ENCODE measurements around the gene TXNDC11. TPM values are rescaled to one million over a fixed set of nuclear protein-coding genes. Genes with fewer than 3 reads are reported as not detected.
A peak's percentile ranks its signal among the peaks of the same experiment; 100 is the strongest.

TXNDC11 gene
- polyA plus RNA-seq, 1 experiment: 35.8 TPM

- DNase-seq (ENCODE audit: low read depth, low spot score): peak; percentile 85
- H3K4me3 ChIP-seq (ENCODE audit: low read depth, low read length): no peak overlapping the region; the same call in 1 of the 2 replicates
- no peaks in the 10 kb centered on the region for H3K27me3 ChIP-seq (ENCODE audit: control insufficient read depth, insufficient read depth, low read length)
- H3K9me3 ChIP-seq (ENCODE audit: control insufficient read depth, insufficient read depth, low read length): no peaks in the 10 kb centered on the region; the same call in 1 of the 2 replicates
- peak overlapping the region; percentile 96 for H3K27ac ChIP-seq (ENCODE audit: low read depth, low read length)
- POLR2A ChIA-PET: interaction anchor here (0.5 to 5.2 kb wide), 7 partner anchors 8 to 554 kb away, joined by 3 to 30 read pairs (median 5); partner anchors contain the start of genes LITAF and TXNDC11
- TF ChIP-seq CTCF (IDR thresholded peaks at IDR 0.05; ENCODE audit: low read depth, low read length): no peak
- CTCF ChIA-PET: no interaction called here
Observed at GRCh38 chr16:11632455-11632939, 110.2 kb downstream of the TXNDC11 start.

- no peak for TF ChIP-seq CTCF (IDR thresholded peaks at IDR 0.05; ENCODE audit: low read depth, low read length)
Observed at GRCh38 chr16:11631214-11631613, 111.4 kb downstream of the TXNDC11 start.

GRCh38 chr16:11630768-11631056 lies 111.9 kb downstream of the TXNDC11 start:
- H3K27ac ChIP-seq (ENCODE audit: low read depth, low read length): no peak overlapping the region
- no peak for DNase-seq (ENCODE audit: low read depth, low spot score)
- POLR2A ChIA-PET: interaction anchor here (1.2 to 5.2 kb wide), 2 partner anchors 10 to 39 kb away, joined by 4 to 30 read pairs; no protein-coding TSS in a partner anchor
- H3K9me3 ChIP-seq (ENCODE audit: control insufficient read depth, insufficient read depth, low read length): no peaks in the 10 kb centered on the region; the same call in 1 of the 2 replicates
- CTCF ChIA-PET: no interaction called here
- no peak for TF ChIP-seq CTCF (IDR thresholded peaks at IDR 0.05; ENCODE audit: low read depth, low read length)
- H3K27me3 ChIP-seq (ENCODE audit: control insufficient read depth, insufficient read depth, low read length): no peaks in the 10 kb centered on the region
- no peak overlapping the region for H3K4me3 ChIP-seq (ENCODE audit: low read depth, low read length)

More at GRCh38 chr16:11631214-11631613, 111.4 kb downstream of the TXNDC11 start:
- ChIA-PET POLR2A (interaction anchor here (5.2 kb wide), 1 partner anchor 9 kb away, joined by 30 read pairs; no protein-coding TSS in a partner anchor), CTCF (interaction anchor here (0.7 kb wide), 2 partner anchors 8 to 668 kb away, joined by 3 read pairs; no protein-coding TSS in a partner anchor)
- Histone ChIP-seq H3K9me3 (ENCODE audit: control insufficient read depth, insufficient read depth, low read length) (no peaks in the 10 kb centered on the region; the same call in 1 of the 2 replicates), H3K4me3 (ENCODE audit: low read depth, low read length) (no peak overlapping the region), H3K27me3 (ENCODE audit: control insufficient read depth, insufficient read depth, low read length) (no peaks in the 10 kb centered on the region), H3K27ac (ENCODE audit: low read depth, low read length) (no peak overlapping the region)
- DNase-seq (ENCODE audit: low read depth, low spot score): no peak

GRCh38 chr16:11630046-11630767 lies 112.5 kb downstream of the TXNDC11 start:
- TF ChIP-seq CTCF (IDR thresholded peaks at IDR 0.05; ENCODE audit: low read depth, low read length): no peak
- no peaks in the 10 kb centered on the region for H3K27me3 ChIP-seq (ENCODE audit: control insufficient read depth, insufficient read depth, low read length)
- no peaks in the 10 kb centered on the region; the same call in 1 of the 2 replicates for H3K9me3 ChIP-seq (ENCODE audit: control insufficient read depth, insufficient read depth, low read length)
- CTCF ChIA-PET: interaction anchor here (0.7 to 0.9 kb wide), 3 partner anchors 98 to 234 kb away, joined by 3 to 4 read pairs (median 4); no protein-coding TSS in a partner anchor
- no peak for DNase-seq (ENCODE audit: low read depth, low spot score)
- H3K4me3 ChIP-seq (ENCODE audit: low read depth, low read length): no peak overlapping the region
- H3K27ac ChIP-seq (ENCODE audit: low read depth, low read length): peak overlapping the region; percentile 78
- POLR2A ChIA-PET: interaction anchor here (1.0 to 5.2 kb wide), 4 partner anchors 10 to 43 kb away, joined by 3 to 30 read pairs (median 4); partner anchors contain the start of gene LITAF

Small RNAs within 50 kb of the gene (small RNA-seq; reads per million reads assigned to genes)
- not detected for gene RF00017 (ENCODE audit: insufficient read length, low read depth)

Other genes with a start within 250 kb of the TXNDC11 start
- gene LITAF, start 155.9 kb downstream of the TXNDC11 start, polyA plus RNA-seq (2011; rRNA removed): 190 and 217 TPM in 2 replicates
- gene SNN, start 74.4 kb downstream of the TXNDC11 start, polyA plus RNA-seq (2011; rRNA removed): 18.9 and 19.4 TPM in 2 replicates
- gene ZC3H7A, start 54.4 kb upstream of the TXNDC11 start, polyA plus RNA-seq (2011; rRNA removed): 66.9 and 72.6 TPM in 2 replicates
- 106 and 169 TPM in 2 replicates for gene RSL1D1, start 108.7 kb upstream of the TXNDC11 start, polyA plus RNA-seq (2011; rRNA removed)
- 106 and 139 TPM in 2 replicates for gene GSPT1, start 173.1 kb upstream of the TXNDC11 start, polyA plus RNA-seq (2011; rRNA removed)
- gene NPIPB2, start 199.2 kb upstream of the TXNDC11 start, polyA plus RNA-seq (2011; rRNA removed): 5.2 and 5.8 TPM in 2 replicates
- not detected in 2 replicates for gene TNFRSF17, start 222.4 kb upstream of the TXNDC11 start, polyA plus RNA-seq (2011; rRNA removed)
- gene SNX29, start 233.9 kb upstream of the TXNDC11 start, polyA plus RNA-seq (2011; rRNA removed): 11.6 and 13.5 TPM in 2 replicates